HEK293 (cell line): ENCODE data around the gene DDX42.
A peak's percentile ranks its signal among the peaks of the same experiment; 100 is the strongest.

Source experiments
- CTCF ChIP-seq: fragments of 450-650 bp; formaldehyde crosslinking; IDR thresholded peaks from 2 replicates; pipeline ENCODE4 v1.5.1; 2016; ENCODE audit warnings: missing biosample characterization, missing genetic modification characterization
- EGR2 ChIP-seq: fragments of 450-650 bp; formaldehyde crosslinking; IDR thresholded peaks from 2 replicates; pipeline ENCODE4 v1.5.1; 2016; ENCODE audit warnings: low read depth, missing biosample characterization, missing genetic modification characterization
- GLI4 ChIP-seq: fragments of 450-650 bp; formaldehyde crosslinking; IDR thresholded peaks from 2 replicates; pipeline ENCODE4 v1.5.1; 2016; ENCODE audit warnings: missing biosample characterization, missing genetic modification characterization
- HOXD13 ChIP-seq: sonication (generic); formaldehyde crosslinking; IDR thresholded peaks from 2 replicates; pipeline ENCODE4 v1.8.0; 2022; ENCODE audit warnings: missing genetic modification reagents, borderline replicate concordance
- KLF10 ChIP-seq: fragments of 450-650 bp; IDR thresholded peaks from 2 replicates; pipeline ENCODE4 v1.5.1; 2018; ENCODE audit warnings: missing biosample characterization, mild to moderate bottlenecking, missing genetic modification characterization
- KLF16 ChIP-seq: fragments of 450-650 bp; formaldehyde crosslinking; IDR thresholded peaks from 2 replicates; pipeline ENCODE4 v1.5.1; 2017; ENCODE audit warnings: missing biosample characterization, missing genetic modification characterization
- KLF9 ChIP-seq: fragments of 450-650 bp; formaldehyde crosslinking; IDR thresholded peaks from 2 replicates; pipeline ENCODE4 v1.5.1; 2016; ENCODE audit warnings: missing biosample characterization, missing genetic modification characterization, low read depth
- PRDM1 ChIP-seq: fragments of 450-650 bp; formaldehyde crosslinking; IDR thresholded peaks from 2 replicates; pipeline ENCODE4; 2016; ENCODE audit warnings: missing biosample characterization, missing genetic modification characterization
- SP3 ChIP-seq: fragments of 450-650 bp; formaldehyde crosslinking; IDR thresholded peaks from 2 replicates; pipeline ENCODE4 v1.5.1; 2016; ENCODE audit warnings: missing biosample characterization, missing genetic modification characterization
- ZBTB1 ChIP-seq: fragments of 450-650 bp; formaldehyde crosslinking; IDR thresholded peaks from 2 replicates; pipeline ENCODE4 v1.5.1; 2016; ENCODE audit warnings: missing biosample characterization, missing genetic modification characterization
- ZBTB20 ChIP-seq: fragments of 450-650 bp; formaldehyde crosslinking; IDR thresholded peaks from 2 replicates; pipeline ENCODE4 v1.5.1; 2016; ENCODE audit warnings: missing biosample characterization, missing genetic modification characterization
- ZNF175 ChIP-seq: fragments of 450-650 bp; formaldehyde crosslinking; IDR thresholded peaks from 2 replicates; pipeline ENCODE4 v1.5.1; 2016; ENCODE audit warnings: missing biosample characterization, missing genetic modification characterization
- ZNF23 ChIP-seq: fragments of 450-650 bp; formaldehyde crosslinking; IDR thresholded peaks from 2 replicates; pipeline ENCODE4 v1.5.1; 2016; ENCODE audit warnings: missing biosample characterization, missing genetic modification characterization, borderline replicate concordance
- ZNF24 ChIP-seq: fragments of 450-650 bp; formaldehyde crosslinking; IDR thresholded peaks from 2 replicates; pipeline ENCODE4 v1.5.1; 2016; ENCODE audit warnings: missing biosample characterization, missing genetic modification characterization
- ZNF366 ChIP-seq: fragments of 450-650 bp; formaldehyde crosslinking; conservative IDR thresholded peaks from 2 replicates; pipeline ENCODE4 v1.5.1; 2016; ENCODE audit warnings: missing biosample characterization, missing genetic modification characterization
- ZNF488 ChIP-seq: fragments of 450-650 bp; formaldehyde crosslinking; IDR thresholded peaks from 2 replicates; pipeline ENCODE4 v1.5.1; 2016; ENCODE audit warnings: missing biosample characterization, missing genetic modification characterization
- ZNF621 ChIP-seq: fragments of 450-650 bp; formaldehyde crosslinking; IDR thresholded peaks from 2 replicates; pipeline ENCODE4 v1.5.1; 2017; ENCODE audit warnings: missing biosample characterization, missing genetic modification characterization
- ZNF623 ChIP-seq: fragments of 450-650 bp; formaldehyde crosslinking; IDR thresholded peaks from 2 replicates; pipeline ENCODE4 v1.5.1; 2016; ENCODE audit warnings: missing biosample characterization, missing genetic modification characterization
- ZNF629 ChIP-seq: fragments of 450-650 bp; formaldehyde crosslinking; IDR thresholded peaks from 2 replicates; pipeline ENCODE4 v1.5.1; 2017; ENCODE audit warnings: missing biosample characterization, missing genetic modification characterization
- ZNF76 ChIP-seq: fragments of 450-650 bp; formaldehyde crosslinking; IDR thresholded peaks from 2 replicates; pipeline ENCODE4; 2016; ENCODE audit warnings: low read depth, missing biosample characterization, missing genetic modification characterization, borderline replicate concordance
- ZNF777 ChIP-seq: fragments of 450-650 bp; formaldehyde crosslinking; IDR thresholded peaks from 2 replicates; pipeline ENCODE4 v1.5.1; 2017; ENCODE audit warnings: missing biosample characterization, missing genetic modification characterization, borderline replicate concordance
- ZNF792 ChIP-seq: fragments of 450-650 bp; formaldehyde crosslinking; IDR thresholded peaks from 2 replicates; pipeline ENCODE4 v1.5.1; 2016; ENCODE audit warnings: missing biosample characterization, missing genetic modification characterization
- ZSCAN4 ChIP-seq: fragments of 450-650 bp; formaldehyde crosslinking; IDR thresholded peaks from 2 replicates; pipeline ENCODE4 v1.5.1; 2017; ENCODE audit warnings: missing biosample characterization, missing genetic modification characterization
- TF ChIP-seq, protein P1 (sequence below): fragments of 450-650 bp; formaldehyde crosslinking; IDR thresholded peaks from 2 replicates; pipeline ENCODE4 v1.5.1; 2017; ENCODE audit warnings: missing biosample characterization, mild to moderate bottlenecking, missing genetic modification characterization, moderate library complexity
- TF ChIP-seq, protein P2 (sequence below): fragments of 450-650 bp; formaldehyde crosslinking; IDR thresholded peaks from 2 replicates; pipeline ENCODE4; 2016; ENCODE audit warnings: missing biosample characterization, missing genetic modification characterization
- TF ChIP-seq, protein P3 (sequence below): fragments of 450-650 bp; formaldehyde crosslinking; IDR thresholded peaks from 2 replicates; pipeline ENCODE4 v1.5.1; 2016; ENCODE audit warnings: missing biosample characterization, missing genetic modification characterization

Gene DDX42

DNA sequence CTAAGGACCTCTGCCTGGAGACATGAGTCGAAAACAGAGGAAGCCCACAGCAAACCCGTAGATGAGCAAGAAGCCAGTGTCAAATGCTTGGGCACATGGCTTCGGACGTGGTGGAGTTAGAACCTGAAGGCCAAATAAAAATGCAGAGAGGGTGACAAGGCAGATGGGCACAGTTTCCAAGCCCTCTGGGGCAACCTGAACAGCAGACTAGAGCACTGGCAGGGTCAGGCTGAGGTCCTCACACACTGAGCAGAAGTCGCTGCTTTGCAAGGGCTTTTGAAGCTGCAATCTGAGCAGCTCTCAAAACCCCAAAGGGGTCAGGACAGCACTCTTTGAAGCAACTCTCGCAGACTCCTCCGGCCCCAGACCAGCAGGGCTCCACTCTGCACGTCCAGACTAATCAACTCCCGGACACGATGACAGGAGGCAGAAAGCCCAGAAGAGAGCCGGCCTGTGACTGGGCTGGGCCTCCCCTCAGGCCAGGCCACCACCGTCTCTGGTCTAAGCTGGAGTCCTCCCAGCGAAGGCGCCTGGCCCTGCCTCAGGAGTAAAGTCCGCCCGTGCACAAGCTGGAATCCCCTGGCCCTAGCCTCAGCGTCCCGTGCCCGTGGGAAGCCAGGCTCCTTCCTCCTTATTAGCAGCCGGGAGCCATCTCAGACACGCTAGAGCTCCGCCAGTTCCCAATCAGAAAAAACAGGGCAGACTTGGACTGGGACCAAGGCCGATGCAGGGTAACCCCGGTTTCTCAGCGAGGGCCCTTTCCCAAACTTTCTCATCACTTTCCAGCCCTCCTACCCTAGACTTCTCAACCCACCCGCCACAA is 67.6 kb downstream of the DDX42 start (continued):
- TF ChIP-seq CTCF (tag by site-specific recombination) (no peak), ZNF23 (tag by site-specific recombination) (no peak), ZNF777 (tag by site-specific recombination) (no peak), ZSCAN4 (tag by site-specific recombination) (no peak), ZNF488 (tag by site-specific recombination) (no peak), ZNF24 (no peak), ZNF792 (tag by site-specific recombination) (peak; percentile 71; the same call in 1 of the 2 replicates), EGR2 (tag by site-specific recombination) (no peak), ZBTB1 (no peak), ZNF366 (no peak), ZNF175 (tag by site-specific recombination) (no peak), ZBTB20 (tag by site-specific recombination) (no peak), ZNF76 (peak; percentile 23), KLF10 (tag by site-specific recombination) (no peak), GLI4 (tag by site-specific recombination) (no peak), HOXD13 (CRISPR knock-in tag) (no peak), ZNF621 (no peak), KLF9 (0 out of 2 replicates have a peak, but pooled peaks have one; percentile 9), ZNF629 (no peak), SP3 (tag by site-specific recombination) (no peak), KLF16 (tag by site-specific recombination) (no peak), PRDM1 (tag by site-specific recombination) (peak; percentile 91), ZNF623 (tag by site-specific recombination) (no peak)
- TF ChIP-seq, protein P1, sequence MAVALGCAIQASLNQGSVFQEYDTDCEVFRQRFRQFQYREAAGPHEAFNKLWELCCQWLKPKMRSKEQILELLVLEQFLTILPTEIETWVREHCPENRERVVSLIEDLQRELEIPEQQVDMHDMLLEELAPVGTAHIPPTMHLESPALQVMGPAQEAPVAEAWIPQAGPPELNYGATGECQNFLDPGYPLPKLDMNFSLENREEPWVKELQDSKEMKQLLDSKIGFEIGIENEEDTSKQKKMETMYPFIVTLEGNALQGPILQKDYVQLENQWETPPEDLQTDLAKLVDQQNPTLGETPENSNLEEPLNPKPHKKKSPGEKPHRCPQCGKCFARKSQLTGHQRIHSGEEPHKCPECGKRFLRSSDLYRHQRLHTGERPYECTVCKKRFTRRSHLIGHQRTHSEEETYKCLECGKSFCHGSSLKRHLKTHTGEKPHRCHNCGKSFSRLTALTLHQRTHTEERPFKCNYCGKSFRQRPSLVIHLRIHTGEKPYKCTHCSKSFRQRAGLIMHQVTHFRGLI (tag by site-specific recombination), result 0 out of 2 replicates have a peak, but pooled peaks have one; percentile 16
- TF ChIP-seq, protein P2, sequence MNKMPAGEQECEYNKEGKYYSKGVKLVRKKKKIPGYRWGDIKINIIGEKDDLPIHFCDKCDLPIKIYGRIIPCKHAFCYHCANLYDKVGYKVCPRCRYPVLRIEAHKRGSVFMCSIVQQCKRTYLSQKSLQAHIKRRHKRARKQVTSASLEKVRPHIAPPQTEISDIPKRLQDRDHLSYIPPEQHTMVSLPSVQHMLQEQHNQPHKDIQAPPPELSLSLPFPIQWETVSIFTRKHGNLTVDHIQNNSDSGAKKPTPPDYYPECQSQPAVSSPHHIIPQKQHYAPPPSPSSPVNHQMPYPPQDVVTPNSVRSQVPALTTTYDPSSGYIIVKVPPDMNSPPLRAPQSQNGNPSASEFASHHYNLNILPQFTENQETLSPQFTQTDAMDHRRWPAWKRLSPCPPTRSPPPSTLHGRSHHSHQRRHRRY (tag by site-specific recombination), result no peak
- TF ChIP-seq, protein P3, sequence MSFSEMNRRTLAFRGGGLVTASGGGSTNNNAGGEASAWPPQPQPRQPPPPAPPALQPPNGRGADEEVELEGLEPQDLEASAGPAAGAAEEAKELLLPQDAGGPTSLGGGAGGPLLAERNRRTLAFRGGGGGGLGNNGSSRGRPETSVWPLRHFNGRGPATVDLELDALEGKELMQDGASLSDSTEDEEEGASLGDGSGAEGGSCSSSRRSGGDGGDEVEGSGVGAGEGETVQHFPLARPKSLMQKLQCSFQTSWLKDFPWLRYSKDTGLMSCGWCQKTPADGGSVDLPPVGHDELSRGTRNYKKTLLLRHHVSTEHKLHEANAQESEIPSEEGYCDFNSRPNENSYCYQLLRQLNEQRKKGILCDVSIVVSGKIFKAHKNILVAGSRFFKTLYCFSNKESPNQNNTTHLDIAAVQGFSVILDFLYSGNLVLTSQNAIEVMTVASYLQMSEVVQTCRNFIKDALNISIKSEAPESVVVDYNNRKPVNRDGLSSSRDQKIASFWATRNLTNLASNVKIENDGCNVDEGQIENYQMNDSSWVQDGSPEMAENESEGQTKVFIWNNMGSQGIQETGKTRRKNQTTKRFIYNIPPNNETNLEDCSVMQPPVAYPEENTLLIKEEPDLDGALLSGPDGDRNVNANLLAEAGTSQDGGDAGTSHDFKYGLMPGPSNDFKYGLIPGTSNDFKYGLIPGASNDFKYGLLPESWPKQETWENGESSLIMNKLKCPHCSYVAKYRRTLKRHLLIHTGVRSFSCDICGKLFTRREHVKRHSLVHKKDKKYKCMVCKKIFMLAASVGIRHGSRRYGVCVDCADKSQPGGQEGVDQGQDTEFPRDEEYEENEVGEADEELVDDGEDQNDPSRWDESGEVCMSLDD (tag by site-specific recombination), result 0 out of 2 replicates have a peak, but pooled peaks have one; percentile 23
